AG04449 (cell line): Measurements from ENCODE around the gene ARHGAP10.
"Not testable (repeated sequence)": the region's sequence is repeated elsewhere in the genome, so short reads cannot be mapped to it uniquely, and the experiment has no call there.

Experiments
- CTCF ChIA-PET: fragments of 350-600 bp; formaldehyde crosslinking; extraction: SDS; loops from one replicate; lab custom pipeline; 2021; ENCODE audit warnings: antibody characterized with exemption; lab: Yijun Ruan, JAX
- POLR2A ChIA-PET: fragments of 400-600, 350-600 bp; formaldehyde crosslinking; extraction: SDS; loops from one replicate; lab custom pipeline; 2020; ENCODE audit warnings: antibody characterized with exemption, inconsistent platforms; lab: Yijun Ruan, JAX
- DNase-seq: peaks from one replicate; pipeline ENCODE4 v3.0.0-alpha.2; 2010; ENCODE audit warnings: low read depth, low spot score
- H3K4me3 ChIP-seq: 2 replicates; pipeline ENCODE4 v1.5.1; 2011; ENCODE audit warnings: low read depth, mild to moderate bottlenecking, control low read depth, low read length
- CTCF ChIP-seq: IDR thresholded peaks from one replicate; pipeline ENCODE4 v1.5.1; 2011; ENCODE audit warnings: mild to moderate bottlenecking, moderate library complexity, low read length, control low read depth, inconsistent platforms; ENCODE audit not compliant: insufficient read depth; ENCODE audit errors: missing control alignments

The ARHGAP10 gene

DNA sequence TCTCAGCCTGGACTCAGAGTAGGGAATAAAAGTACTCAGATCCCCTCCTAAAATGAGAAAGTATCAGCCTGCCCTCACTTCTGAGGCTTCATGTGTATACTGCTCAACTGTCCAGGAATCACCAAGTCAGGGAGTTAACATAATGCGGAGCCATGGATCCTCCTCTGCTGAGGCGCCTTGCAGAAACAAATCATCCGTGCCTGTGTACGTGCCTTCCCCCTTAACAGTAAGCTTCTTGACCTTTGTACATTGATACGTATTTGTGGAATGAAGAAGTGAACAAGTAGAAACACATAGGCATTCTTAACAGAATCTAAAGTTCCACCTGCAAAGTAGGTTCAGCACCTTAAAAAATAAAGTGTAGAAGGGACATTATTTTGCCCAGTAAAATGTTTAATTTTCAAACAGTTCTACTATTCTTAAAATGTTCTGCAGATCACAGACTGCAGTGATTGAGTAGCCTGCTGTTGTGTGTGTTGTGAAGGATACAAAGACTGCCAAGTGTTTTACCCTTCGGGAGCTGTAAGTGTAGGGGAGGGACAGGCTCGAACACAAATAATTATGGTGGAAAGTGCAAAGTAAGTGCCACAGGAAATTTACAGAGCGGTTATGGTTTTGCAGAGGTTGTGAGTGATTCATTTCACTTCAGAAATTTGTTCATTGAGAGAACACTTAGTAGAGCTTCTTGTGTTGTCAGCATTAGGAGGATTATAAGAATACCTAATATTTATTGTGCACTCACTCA is 61.9 kb downstream of the ARHGAP10 start:
- ChIA-PET POLR2A (no interaction called here), CTCF (interaction anchor here (0.9 to 1.7 kb wide), 2 partner anchors 72 to 73 kb away, joined by 3 to 6 read pairs; no protein-coding TSS in a partner anchor)
- DNase-seq = no peak
- no peak for TF ChIP-seq CTCF
- no peak overlapping the region for H3K4me3 ChIP-seq

- ChIA-PET POLR2A (no interaction called here), CTCF (interaction anchor here (0.9 to 1.7 kb wide), 2 partner anchors 71 to 73 kb away, joined by 3 to 6 read pairs; no protein-coding TSS in a partner anchor)
- TF ChIP-seq CTCF = no peak
- no peak overlapping the region for H3K4me3 ChIP-seq
- DNase-seq = no peak
Measured at GRCh38 chr4:147794314-147794680, 62.4 kb downstream of the ARHGAP10 start.

GRCh38 chr4:147794787-147795413 is 63.0 kb downstream of the ARHGAP10 start:
- ChIA-PET POLR2A (no interaction called here), CTCF (interaction anchor here (0.9 to 1.3 kb wide), 2 partner anchors 19 to 22 kb away, joined by 3 read pairs; no protein-coding TSS in a partner anchor)
- TF ChIP-seq CTCF = no peak
- DNase-seq = no peak
- H3K4me3 ChIP-seq = no peak overlapping the region

DNA sequence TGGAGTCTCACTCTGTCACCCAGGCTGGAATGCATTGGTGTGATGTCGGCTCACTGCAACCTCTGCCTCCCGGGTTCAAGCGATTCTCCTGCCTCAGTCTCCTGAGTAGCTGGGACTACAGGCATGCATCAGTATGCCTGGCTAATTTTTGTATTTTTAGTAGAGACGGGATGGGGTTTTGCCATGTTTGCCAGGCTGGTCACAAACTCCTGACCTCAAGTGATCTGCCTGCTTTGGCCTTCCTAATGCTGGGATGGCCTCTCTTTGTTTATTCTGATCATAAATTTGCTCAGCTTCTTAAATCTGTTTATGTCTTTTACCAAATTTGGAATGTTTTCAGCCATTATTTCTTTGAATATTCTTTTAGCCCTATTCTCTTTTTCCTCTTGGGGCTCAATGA is 67.2 kb downstream of the ARHGAP10 start:
- POLR2A ChIA-PET, DNase-seq, H3K4me3 ChIP-seq, CTCF ChIA-PET: not testable (repeated sequence)

GRCh38 chr4:147799986-147800555 is 68.2 kb downstream of the ARHGAP10 start:
- CTCF ChIA-PET = interaction anchor here (0.8 kb wide), 1 partner anchor 12 kb away, joined by 3 read pairs; no protein-coding TSS in a partner anchor
- DNase-seq = no peak
- TF ChIP-seq CTCF = no peak
- POLR2A ChIA-PET = no interaction called here
- no peak overlapping the region for H3K4me3 ChIP-seq

- ChIA-PET CTCF (interaction anchor here (0.8 to 1.5 kb wide), 3 partner anchors 9 to 65 kb away, joined by 3 to 4 read pairs (median 3); no protein-coding TSS in a partner anchor), POLR2A (interaction anchor here (0.6 kb wide), 1 partner anchor 43 kb away, joined by 5 read pairs; no protein-coding TSS in a partner anchor)
- no peak for TF ChIP-seq CTCF
- no peak overlapping the region for H3K4me3 ChIP-seq
- no peak for DNase-seq
Measured at GRCh38 chr4:147801820-147802219, 69.9 kb downstream of the ARHGAP10 start.
